Measurements from ENCODE around the gene MEGF6. TPM values are rescaled to one million over a fixed set of nuclear protein-coding genes. Genes with fewer than 3 reads are reported as not detected.

Gene MEGF6
- total RNA-seq, 1 donor, result 85.4 TPM

GRCh38 chr1:3501856-3502640 is 109.3 kb downstream of the MEGF6 start:
- Histone ChIP-seq H3K79me2 (ENCODE audit: insufficient read depth, low read length) (no peaks in the 10 kb centered on the region), H3K9me3 (ENCODE audit: low read depth, low read length) (no peaks in the 10 kb centered on the region), H3K36me3 (ENCODE audit: insufficient read depth, low read length) (peaks cover 7% of the 10 kb centered on the region), H2AFZ (ENCODE audit: low read length) (no peak overlapping the region), H3K4me3 (ENCODE audit: insufficient read depth, low read length) (no peak overlapping the region), H3K4me1 (ENCODE audit: insufficient read depth, low read length) (peaks cover 17% of the 10 kb centered on the region), H3K4me2 (ENCODE audit: insufficient read depth, low read length) (no peak overlapping the region), H3K27me3 (ENCODE audit: insufficient read depth, low read length) (no peaks in the 10 kb centered on the region), H4K20me1 (ENCODE audit: insufficient read depth, low read length) (no peaks in the 10 kb centered on the region), H3K27ac (ENCODE audit: low read depth, low read length) (no peak overlapping the region)
- no peak for TF ChIP-seq CTCF (IDR thresholded peaks at IDR 0.05; ENCODE audit: extremely low read depth, low read depth, low read length)
- peak; percentile 97 for DNase-seq (ENCODE audit: insufficient read length, low spot score, missing footprints)

- H3K36me3 ChIP-seq (ENCODE audit: insufficient read depth, low read length), result peaks cover 2% of the 10 kb centered on the region
- TF ChIP-seq CTCF (IDR thresholded peaks at IDR 0.05; ENCODE audit: extremely low read depth, low read depth, low read length), result no peak
Observed at GRCh38 chr1:3501437-3501836, 109.9 kb downstream of the MEGF6 start.

GRCh38 chr1:3500265-3500835 is 111.0 kb downstream of the MEGF6 start:
- no peak for TF ChIP-seq CTCF (IDR thresholded peaks at IDR 0.05; ENCODE audit: extremely low read depth, low read depth, low read length)
- Histone ChIP-seq H3K4me1 (ENCODE audit: insufficient read depth, low read length) (peaks cover 27% of the 10 kb centered on the region), H3K4me2 (ENCODE audit: insufficient read depth, low read length) (no peak overlapping the region), H3K36me3 (ENCODE audit: insufficient read depth, low read length) (no peaks in the 10 kb centered on the region), H3K79me2 (ENCODE audit: insufficient read depth, low read length) (no peaks in the 10 kb centered on the region), H3K27ac (ENCODE audit: low read depth, low read length) (no peak overlapping the region), H2AFZ (ENCODE audit: low read length) (no peak overlapping the region), H3K27me3 (ENCODE audit: insufficient read depth, low read length) (no peaks in the 10 kb centered on the region), H4K20me1 (ENCODE audit: insufficient read depth, low read length) (no peaks in the 10 kb centered on the region), H3K4me3 (ENCODE audit: insufficient read depth, low read length) (no peak overlapping the region), H3K9me3 (ENCODE audit: low read depth, low read length) (no peaks in the 10 kb centered on the region)
- no peak for DNase-seq (ENCODE audit: insufficient read length, low spot score, missing footprints)

More at GRCh38 chr1:3501437-3501836, 109.9 kb downstream of the MEGF6 start:
- DNase-seq (ENCODE audit: insufficient read length, low spot score, missing footprints), result no peak
- H3K9me3 ChIP-seq (ENCODE audit: low read depth, low read length), result no peaks in the 10 kb centered on the region
- H3K4me1 ChIP-seq (ENCODE audit: insufficient read depth, low read length), result peaks cover 18% of the 10 kb centered on the region
- no peaks in the 10 kb centered on the region for H4K20me1 ChIP-seq (ENCODE audit: insufficient read depth, low read length)
- no peak overlapping the region for H3K27ac ChIP-seq (ENCODE audit: low read depth, low read length)
- no peak overlapping the region for H3K4me2 ChIP-seq (ENCODE audit: insufficient read depth, low read length)
- no peaks in the 10 kb centered on the region for H3K79me2 ChIP-seq (ENCODE audit: insufficient read depth, low read length)
- no peak overlapping the region for H2AFZ ChIP-seq (ENCODE audit: low read length)
- no peak overlapping the region for H3K4me3 ChIP-seq (ENCODE audit: insufficient read depth, low read length)
- no peaks in the 10 kb centered on the region for H3K27me3 ChIP-seq (ENCODE audit: insufficient read depth, low read length)

GRCh38 chr1:3499611-3500010 is 111.7 kb downstream of the MEGF6 start:
- Histone ChIP-seq H3K27ac (ENCODE audit: low read depth, low read length) (no peak overlapping the region), H3K4me2 (ENCODE audit: insufficient read depth, low read length) (no peak overlapping the region), H3K36me3 (ENCODE audit: insufficient read depth, low read length) (no peaks in the 10 kb centered on the region), H3K4me3 (ENCODE audit: insufficient read depth, low read length) (no peak overlapping the region), H3K9me3 (ENCODE audit: low read depth, low read length) (no peaks in the 10 kb centered on the region), H2AFZ (ENCODE audit: low read length) (no peak overlapping the region), H3K79me2 (ENCODE audit: insufficient read depth, low read length) (no peaks in the 10 kb centered on the region), H3K27me3 (ENCODE audit: insufficient read depth, low read length) (no peaks in the 10 kb centered on the region), H4K20me1 (ENCODE audit: insufficient read depth, low read length) (no peaks in the 10 kb centered on the region), H3K4me1 (ENCODE audit: insufficient read depth, low read length) (peaks cover 21% of the 10 kb centered on the region)
- no peak for TF ChIP-seq CTCF (IDR thresholded peaks at IDR 0.05; ENCODE audit: extremely low read depth, low read depth, low read length)
- no peak for DNase-seq (ENCODE audit: insufficient read length, low spot score, missing footprints)
